Upper lobe of left lung (tissue), 6 donors: ENCODE measurements around the gene SKIC8. TPM values are rescaled to one million over a fixed set of nuclear protein-coding genes. Genes with fewer than 3 reads are reported as not detected.

Experiments used
- ATAC-seq, 2 donors: fragments of 200-7000 bp; cut with Tn5 transposase; one replicate each; pipeline ENCODE4 v1.9.1; 2022; ENCODE audit warnings: mild to moderate bottlenecking in 2 of 2, moderate library complexity in 2 of 2; ENCODE audit not compliant: low FRiP score in 2 of 2
- DNase-seq, 2 donors: peaks; one replicate each; pipeline ENCODE4 v3.0.0-alpha.2; 2019 to 2020
- H3K27ac ChIP-seq, 4 donors: fragments of 200-600 bp; sonication (generic); one replicate each; pipeline ENCODE4 v1.5.1; 2016 to 2019
- H3K27me3 ChIP-seq, 4 donors: fragments of 200-600 bp; sonication (generic); one replicate each; pipeline ENCODE4 v1.5.1; 2017 to 2019
- H3K36me3 ChIP-seq, 4 donors: fragments of 200-600 bp; sonication (generic); one replicate each; pipeline ENCODE4 v1.5.1; 2016 to 2019
- H3K4me1 ChIP-seq, 4 donors: fragments of 200-600 bp; sonication (generic); one replicate each; pipeline ENCODE4 v1.5.1; 2018 to 2019
- H3K4me3 ChIP-seq, 4 donors: fragments of 200-600 bp; sonication (generic); one replicate each; pipeline ENCODE4 v1.5.1; 2017 to 2019; ENCODE audit warnings: mild to moderate bottlenecking in 2 of 4, moderate library complexity in 1 of 4
- H3K9me3 ChIP-seq, 4 donors: fragments of 200-600 bp; sonication (generic); one replicate each; pipeline ENCODE4 v1.5.1; 2018 to 2019
- EP300 ChIP-seq, 4 donors: sonication (generic); formaldehyde crosslinking; IDR thresholded peaks; one replicate each; pipeline ENCODE4 v1.5.1; 2017; ENCODE audit warnings: antibody characterized with exemption in 4 of 4, control low read depth in 2 of 4
- POLR2A ChIP-seq, 4 donors: fragments of 450-650 bp; IDR thresholded peaks; one replicate each; pipeline ENCODE4 v1.5.1; 2016 to 2017; ENCODE audit warnings: antibody characterized with exemption in 4 of 4, mild to moderate bottlenecking in 2 of 4
- POLR2AphosphoS5 ChIP-seq, 2 donors: sonication (generic); formaldehyde crosslinking; IDR thresholded peaks; one replicate each; pipeline ENCODE4 v1.5.1; 2017; ENCODE audit warnings: antibody characterized with exemption in 2 of 2
- WGBS, 2 donors: methylation state at CpG; one replicate each; pipeline ENCODE4 v1.1.5; 2017 to 2018; 5-methylcytosine and 5-hydroxymethylcytosine counted together
- total RNA-seq, 6 donors: library from RNA; depleted of rRNA in 4 of 6; stranded (reverse); fragments of >200 nt in 4 of 6; gene quantifications; one replicate each; pipeline versions ENCODE4 v1.1.0 to v1.2.1, GENCODE V29; 2016 to 2021
- TF ChIP-seq, protein P1 (sequence below), 6 experiments: fragments of 450-650 bp in 4 of 6; fragments of 200-600 bp in 2 of 6; sonication (generic) in 2 of 6; IDR thresholded peaks; one replicate each; pipeline ENCODE4 v1.5.1; 2016 to 2019; ENCODE audit warnings: antibody characterized with exemption in 6 of 6
- donor health status: DM: no; HTN: no; CAD: no; lungs with moderate emphysema.
- donor health status: DM: no; HTN: yes; CAD: no; lungs with severe emphysema.

Gene SKIC8
- total RNA-seq, 6 donors from 2014 or later, result 33.6 to 67.1 (median 50.3) TPM

DNA sequence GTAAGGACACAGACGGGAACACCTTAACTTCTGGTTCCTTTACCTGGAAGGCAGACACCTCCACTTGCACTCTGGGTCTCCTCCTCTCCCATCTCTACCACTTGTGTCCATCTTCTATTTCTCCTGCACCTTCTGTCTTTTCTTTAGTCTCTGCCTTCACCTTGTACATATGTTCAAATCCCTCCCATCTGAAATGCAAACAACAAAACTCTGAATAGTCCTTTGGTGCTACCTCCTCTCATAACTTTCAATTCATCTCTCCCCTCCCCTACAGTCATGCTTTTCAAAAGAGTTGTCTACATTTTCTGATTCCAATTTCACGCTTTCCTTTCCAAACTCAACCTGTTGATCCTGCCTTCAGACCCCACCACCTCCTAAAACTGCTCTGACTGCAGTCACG, 35.4 kb upstream of the SKIC8 start:
- no peak overlapping the region for H3K4me3 ChIP-seq
- DNase-seq (no peak), ATAC-seq (no peak)
- H3K27ac ChIP-seq, result no peak overlapping the region
- TF ChIP-seq, protein P1, sequence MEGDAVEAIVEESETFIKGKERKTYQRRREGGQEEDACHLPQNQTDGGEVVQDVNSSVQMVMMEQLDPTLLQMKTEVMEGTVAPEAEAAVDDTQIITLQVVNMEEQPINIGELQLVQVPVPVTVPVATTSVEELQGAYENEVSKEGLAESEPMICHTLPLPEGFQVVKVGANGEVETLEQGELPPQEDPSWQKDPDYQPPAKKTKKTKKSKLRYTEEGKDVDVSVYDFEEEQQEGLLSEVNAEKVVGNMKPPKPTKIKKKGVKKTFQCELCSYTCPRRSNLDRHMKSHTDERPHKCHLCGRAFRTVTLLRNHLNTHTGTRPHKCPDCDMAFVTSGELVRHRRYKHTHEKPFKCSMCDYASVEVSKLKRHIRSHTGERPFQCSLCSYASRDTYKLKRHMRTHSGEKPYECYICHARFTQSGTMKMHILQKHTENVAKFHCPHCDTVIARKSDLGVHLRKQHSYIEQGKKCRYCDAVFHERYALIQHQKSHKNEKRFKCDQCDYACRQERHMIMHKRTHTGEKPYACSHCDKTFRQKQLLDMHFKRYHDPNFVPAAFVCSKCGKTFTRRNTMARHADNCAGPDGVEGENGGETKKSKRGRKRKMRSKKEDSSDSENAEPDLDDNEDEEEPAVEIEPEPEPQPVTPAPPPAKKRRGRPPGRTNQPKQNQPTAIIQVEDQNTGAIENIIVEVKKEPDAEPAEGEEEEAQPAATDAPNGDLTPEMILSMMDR (IDR thresholded peaks at IDR 0.05), result no peak
- TF ChIP-seq EP300 (IDR thresholded peaks at IDR 0.05) (no peak), POLR2A (IDR thresholded peaks at IDR 0.05) (no peak), POLR2AphosphoS5 (IDR thresholded peaks at IDR 0.05) (no peak)
- H3K27me3 ChIP-seq, result peaks cover 0 to 9% (median 2%) of the 10 kb centered on the region in 4 donors
- H3K4me1 ChIP-seq, result no peaks in the 10 kb centered on the region
- no peaks in the 10 kb centered on the region for H3K36me3 ChIP-seq
- H3K9me3 ChIP-seq, result no peaks in the 10 kb centered on the region
- 88 to 100% methylated on average over 3 of the region's 3 CpGs for WGBS, 2 donors

DNA sequence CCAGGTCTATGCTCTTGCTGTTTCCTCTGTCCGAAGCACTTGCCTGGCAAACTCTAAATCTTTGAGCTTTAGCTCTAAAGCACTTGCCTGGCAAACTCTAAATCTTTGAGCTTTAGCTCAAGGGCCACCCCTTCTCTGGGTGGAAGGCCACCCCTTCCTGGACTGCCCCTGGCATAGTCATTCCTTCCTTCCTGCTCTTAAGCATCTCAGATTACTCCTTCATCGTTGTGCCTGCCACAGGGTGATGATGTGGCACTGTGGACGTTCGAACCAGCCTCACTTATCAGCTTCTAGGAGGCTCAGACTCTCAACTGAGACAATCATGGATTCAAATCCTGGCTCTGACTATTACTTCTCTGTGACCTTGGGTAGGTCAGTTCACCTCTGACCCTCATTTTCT, 30.2 kb upstream of the SKIC8 start:
- ATAC-seq (no peak), DNase-seq (no peak)
- Histone ChIP-seq H3K27ac (no peak overlapping the region), H3K36me3 (no peaks in the 10 kb centered on the region), H3K27me3 (no peaks in the 10 kb centered on the region), H3K9me3 (no peaks in the 10 kb centered on the region), H3K4me3 (no peak overlapping the region), H3K4me1 (no peaks in the 10 kb centered on the region)
- TF ChIP-seq, protein P1 (IDR thresholded peaks at IDR 0.05), result no peak
- TF ChIP-seq POLR2A (IDR thresholded peaks at IDR 0.05) (no peak), EP300 (IDR thresholded peaks at IDR 0.05) (no peak), POLR2AphosphoS5 (IDR thresholded peaks at IDR 0.05) (no peak)
- WGBS, 2 donors, result 35 to 46% methylated on average over 4 of the region's 4 CpGs

DNA sequence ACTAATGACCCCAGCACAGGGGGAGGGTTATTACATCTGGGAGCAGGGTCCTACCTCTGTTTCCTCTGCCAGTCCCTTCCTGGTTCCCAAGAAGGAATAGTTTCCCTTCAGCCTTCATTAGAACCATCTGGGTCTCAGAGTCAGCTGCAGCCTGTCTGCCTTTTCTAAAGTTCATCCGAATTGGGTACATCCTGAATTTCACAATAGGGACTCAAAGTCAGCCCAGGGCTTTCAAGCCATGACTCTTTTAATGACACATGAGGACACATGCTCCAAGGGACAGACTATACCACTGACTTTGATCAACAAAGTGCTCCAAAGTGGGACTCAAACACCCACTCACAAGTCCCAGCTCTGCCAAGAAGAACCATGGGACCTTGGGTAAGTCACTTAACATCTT, 28.1 kb upstream of the SKIC8 start:
- ATAC-seq (no peak), DNase-seq (no peak)
- no peaks in the 10 kb centered on the region for H3K4me1 ChIP-seq
- TF ChIP-seq EP300 (IDR thresholded peaks at IDR 0.05) (no peak), POLR2AphosphoS5 (IDR thresholded peaks at IDR 0.05) (no peak), POLR2A (IDR thresholded peaks at IDR 0.05) (no peak)
- TF ChIP-seq, protein P1 (IDR thresholded peaks at IDR 0.05), result no peak
- H3K4me3 ChIP-seq, result no peak overlapping the region
- H3K27me3 ChIP-seq, result no peaks in the 10 kb centered on the region
- H3K27ac ChIP-seq, result no peak overlapping the region
- WGBS, 2 donors, result 43 to 48% methylated on average over 1 of the region's 1 CpG
- no peaks in the 10 kb centered on the region for H3K9me3 ChIP-seq
- no peaks in the 10 kb centered on the region for H3K36me3 ChIP-seq

DNA sequence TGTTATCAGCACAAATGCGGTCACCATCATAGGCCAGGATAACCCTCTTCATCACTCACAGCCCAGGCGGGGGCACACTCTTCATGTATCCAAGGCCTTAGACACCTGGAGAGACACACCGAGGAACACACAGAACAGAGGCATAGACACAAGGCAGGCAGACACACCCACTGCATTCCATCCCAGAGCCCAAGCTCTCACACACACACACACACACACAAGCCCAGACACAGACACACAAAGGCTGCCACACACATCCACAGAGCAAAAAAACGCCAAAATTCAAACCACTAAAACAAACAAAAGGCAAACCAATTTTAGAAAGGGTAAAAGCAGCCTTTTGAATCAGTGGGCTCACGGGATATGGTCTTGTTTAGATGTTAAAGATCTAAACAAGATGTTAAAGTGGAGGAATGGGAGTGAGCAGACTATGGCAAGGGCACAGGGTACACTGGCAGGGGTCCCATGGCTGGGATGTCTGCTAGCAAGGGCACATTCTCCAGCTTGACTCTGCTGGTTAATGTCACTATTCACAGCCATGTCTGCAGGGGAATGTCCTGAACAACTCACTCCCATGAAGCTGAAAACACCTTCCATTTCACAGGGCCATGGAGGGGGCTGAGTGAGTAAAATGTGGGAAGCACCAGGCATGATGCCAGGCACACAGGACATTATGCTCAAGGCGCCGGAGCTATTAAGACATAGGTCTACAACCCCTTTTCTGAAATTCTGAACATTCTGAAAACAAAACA, 25.9 kb upstream of the SKIC8 start:
- DNase-seq (no peak), ATAC-seq (no peak)
- no peak overlapping the region for H3K4me3 ChIP-seq
- H3K4me1 ChIP-seq, result no peaks in the 10 kb centered on the region
- no peaks in the 10 kb centered on the region for H3K36me3 ChIP-seq
- H3K27ac ChIP-seq, result no peak overlapping the region
- no peaks in the 10 kb centered on the region for H3K27me3 ChIP-seq
- H3K9me3 ChIP-seq, result no peaks in the 10 kb centered on the region
- whole genome bisulfite sequencing, 2 donors, result 76% methylated on average over 6 to 7 of the region's 7 CpGs
- TF ChIP-seq POLR2AphosphoS5 (IDR thresholded peaks at IDR 0.05) (no peak), POLR2A (IDR thresholded peaks at IDR 0.05) (no peak), EP300 (IDR thresholded peaks at IDR 0.05) (no peak)
- TF ChIP-seq, protein P1 (IDR thresholded peaks at IDR 0.05), result no peak

DNA sequence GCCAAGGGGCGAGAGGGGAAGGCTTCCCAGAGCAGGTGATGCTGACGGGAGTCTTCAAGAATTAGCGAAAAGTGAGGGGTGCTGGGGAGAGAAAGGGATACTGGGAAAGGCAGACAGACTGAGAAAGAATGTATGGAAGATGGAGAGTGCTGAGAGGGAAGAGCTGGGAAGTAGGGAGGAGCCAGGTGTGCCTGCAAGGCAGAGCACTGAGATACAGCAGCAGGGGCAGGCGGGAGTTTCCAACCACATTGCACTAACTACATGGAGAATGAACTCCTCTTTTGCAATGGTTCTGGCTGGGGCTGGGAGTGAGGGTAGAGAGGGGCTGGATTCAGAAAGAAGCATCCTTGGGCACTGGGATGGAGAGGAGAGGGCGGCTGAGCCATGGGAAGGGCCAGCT, 24.7 kb upstream of the SKIC8 start:
- H3K27ac ChIP-seq, result no peak overlapping the region
- no peak overlapping the region for H3K4me3 ChIP-seq
- H3K4me1 ChIP-seq, result no peaks in the 10 kb centered on the region
- DNase-seq (no peak), ATAC-seq (no peak)
- TF ChIP-seq EP300 (IDR thresholded peaks at IDR 0.05), result no peak
- no peak for TF ChIP-seq POLR2A (IDR thresholded peaks at IDR 0.05)
- TF ChIP-seq, protein P1 (IDR thresholded peaks at IDR 0.05), result no peak
- no peak for TF ChIP-seq POLR2AphosphoS5 (IDR thresholded peaks at IDR 0.05)
- no peaks in the 10 kb centered on the region for H3K36me3 ChIP-seq
- no peaks in the 10 kb centered on the region for H3K27me3 ChIP-seq
- 86 to 93% methylated on average over 5 of the region's 5 CpGs for WGBS, 2 donors
- no peaks in the 10 kb centered on the region for H3K9me3 ChIP-seq
